ENCODE results near the gene TCF23.

DNA sequence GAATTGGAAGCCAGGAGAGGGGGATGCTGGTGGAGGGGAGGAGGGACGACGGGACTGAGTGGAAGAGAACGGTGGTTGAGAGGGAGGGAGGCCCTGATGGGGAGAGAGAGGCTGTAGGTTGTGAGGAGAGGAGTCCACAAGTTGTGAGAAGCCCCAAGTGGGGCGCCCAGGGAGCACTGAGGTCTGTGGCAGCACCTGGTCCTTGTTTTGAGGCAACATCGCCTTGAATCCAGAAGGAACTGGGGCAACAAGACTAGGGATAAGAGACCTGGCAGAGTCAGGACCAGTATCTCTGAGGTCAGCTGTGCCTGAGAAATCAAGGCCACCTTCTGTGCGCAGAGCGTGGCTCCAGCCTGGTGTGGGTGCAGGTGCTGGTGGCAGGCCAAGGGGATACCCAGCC lies 10.7 kb upstream of the TCF23 start:
- TF ChIP-seq SIN3A (IDR thresholded peaks at IDR 0.05; ENCODE audit: borderline replicate concordance, insufficient read depth, low read depth, low read length) (no peak), TCF7L2 (IDR thresholded peaks at IDR 0.05; ENCODE audit: low read depth, low read length) (no peak), POLR2AphosphoS5 (IDR thresholded peaks at IDR 0.05; ENCODE audit: low read depth, low read length) (no peak)
- TF ChIP-seq, protein P1, sequence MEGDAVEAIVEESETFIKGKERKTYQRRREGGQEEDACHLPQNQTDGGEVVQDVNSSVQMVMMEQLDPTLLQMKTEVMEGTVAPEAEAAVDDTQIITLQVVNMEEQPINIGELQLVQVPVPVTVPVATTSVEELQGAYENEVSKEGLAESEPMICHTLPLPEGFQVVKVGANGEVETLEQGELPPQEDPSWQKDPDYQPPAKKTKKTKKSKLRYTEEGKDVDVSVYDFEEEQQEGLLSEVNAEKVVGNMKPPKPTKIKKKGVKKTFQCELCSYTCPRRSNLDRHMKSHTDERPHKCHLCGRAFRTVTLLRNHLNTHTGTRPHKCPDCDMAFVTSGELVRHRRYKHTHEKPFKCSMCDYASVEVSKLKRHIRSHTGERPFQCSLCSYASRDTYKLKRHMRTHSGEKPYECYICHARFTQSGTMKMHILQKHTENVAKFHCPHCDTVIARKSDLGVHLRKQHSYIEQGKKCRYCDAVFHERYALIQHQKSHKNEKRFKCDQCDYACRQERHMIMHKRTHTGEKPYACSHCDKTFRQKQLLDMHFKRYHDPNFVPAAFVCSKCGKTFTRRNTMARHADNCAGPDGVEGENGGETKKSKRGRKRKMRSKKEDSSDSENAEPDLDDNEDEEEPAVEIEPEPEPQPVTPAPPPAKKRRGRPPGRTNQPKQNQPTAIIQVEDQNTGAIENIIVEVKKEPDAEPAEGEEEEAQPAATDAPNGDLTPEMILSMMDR (IDR thresholded peaks at IDR 0.05): no peak
